GM18511 (cell line): ENCODE results near the gene BRINP2.

Experiments
- ATAC-seq: cut with Tn5 transposase; IDR thresholded peaks from one replicate; pipeline ENCODE4 v1.9.1; 2021; ENCODE audit warnings: mild to moderate bottlenecking, moderate library complexity; ENCODE audit not compliant: unreplicated experiment

The BRINP2 gene

GRCh38 chr1:177170756-177171535 lies at the start of gene BRINP2:
BRINP2 (plus strand) TSS chr1:177170958; CDS start chr1:177229877, 58,919 bp downstream.
- no peak for ATAC-seq

- ATAC-seq = no peak
Measured at GRCh38 chr1:177122461-177123251, 48.1 kb upstream of the BRINP2 start.

- ATAC-seq = no peak
Measured at GRCh38 chr1:177124577-177125278, 46.0 kb upstream of the BRINP2 start.

- ATAC-seq = no peak
Measured at GRCh38 chr1:177126267-177126666, 44.5 kb upstream of the BRINP2 start.

GRCh38 chr1:177128665-177129281 lies 42.0 kb upstream of the BRINP2 start:
- no peak for ATAC-seq

GRCh38 chr1:177130451-177130945 lies 40.3 kb upstream of the BRINP2 start:
- no peak for ATAC-seq

GRCh38 chr1:177131723-177132122 lies 39.0 kb upstream of the BRINP2 start:
- ATAC-seq = no peak

- ATAC-seq = no peak
Measured at GRCh38 chr1:177132141-177132540, 38.6 kb upstream of the BRINP2 start.

GRCh38 chr1:177133977-177134538 lies 36.7 kb upstream of the BRINP2 start:
- ATAC-seq = no peak

- ATAC-seq = no peak
Measured at GRCh38 chr1:177135250-177135649, 35.5 kb upstream of the BRINP2 start.

- no peak for ATAC-seq
Measured at GRCh38 chr1:177137814-177138213, 32.9 kb upstream of the BRINP2 start.

- ATAC-seq = no peak
Measured at GRCh38 chr1:177138347-177138746, 32.4 kb upstream of the BRINP2 start.

- ATAC-seq = no peak
Measured at GRCh38 chr1:177142010-177142409, 28.7 kb upstream of the BRINP2 start.

GRCh38 chr1:177142791-177143271 lies 27.9 kb upstream of the BRINP2 start:
- no peak for ATAC-seq

- ATAC-seq = no peak
Measured at GRCh38 chr1:177145106-177146070, 25.4 kb upstream of the BRINP2 start.

GRCh38 chr1:177146499-177146898 lies 24.3 kb upstream of the BRINP2 start:
- ATAC-seq = no peak

- ATAC-seq = no peak
Measured at GRCh38 chr1:177162243-177162642, 8.5 kb upstream of the BRINP2 start.

- no peak for ATAC-seq
Measured at GRCh38 chr1:177163844-177164379, 6.8 kb upstream of the BRINP2 start.
